ENCODE data around the gene AJAP1.

- TF ChIP-seq CTCF (IDR thresholded peaks at IDR 0.05): no peak
- TF ChIP-seq POLR2AphosphoS5 (IDR thresholded peaks at IDR 0.05): no peak
- no peak for TF ChIP-seq POLR2A (IDR thresholded peaks at IDR 0.05)
Observed at GRCh38 chr1:4611563-4612341, 42.7 kb upstream of the AJAP1 start.
